ENCODE results near the gene SP1. TPM values are rescaled to one million over a fixed set of nuclear protein-coding genes. Genes with fewer than 3 reads are reported as not detected.

Gene SP1
- total and polyA plus RNA-seq, 2 experiments from 2014 or later, result 3.6 to 30.3 TPM

DNA sequence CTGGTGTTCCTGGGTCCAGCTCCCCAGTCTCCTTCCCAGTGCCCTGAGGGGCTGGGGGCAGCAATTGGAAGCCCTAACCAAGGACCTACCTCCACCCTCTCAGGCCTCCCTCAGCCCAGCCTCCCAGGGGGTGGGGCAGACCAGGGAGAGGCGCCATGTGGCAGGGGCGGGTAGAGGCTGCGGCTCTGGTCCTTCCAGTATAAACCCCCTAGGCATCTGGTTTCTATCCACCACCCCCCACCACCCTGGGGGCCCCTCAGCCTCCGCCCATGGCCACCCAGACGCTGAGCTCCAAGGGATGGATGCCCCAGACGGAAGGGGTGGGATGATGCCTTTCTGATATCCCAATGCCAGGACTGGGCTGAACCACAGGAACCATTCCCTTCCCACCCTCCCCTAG lies 41.1 kb upstream of the SP1 start:
- no peaks in the 10 kb centered on the region for H3F3A ChIP-seq (ENCODE audit: insufficient read depth)
- H3K4me2 ChIP-seq (ENCODE audit: unreplicated experiment), result no peak overlapping the region
- no peaks in the 10 kb centered on the region for H4K20me1 ChIP-seq (ENCODE audit: insufficient read depth)
- no peak for DNase-seq
- H3K36me3 ChIP-seq (ENCODE audit: low read depth), result no peaks in the 10 kb centered on the region
- no peak overlapping the region for H3K27ac ChIP-seq
- peaks cover 18% of the 10 kb centered on the region for H3K27me3 ChIP-seq (replicated peaks; ENCODE audit: insufficient read depth)
- H3K4me1 ChIP-seq (ENCODE audit: insufficient read depth), result no peaks in the 10 kb centered on the region
- H3K9ac ChIP-seq, result no peak overlapping the region
- 9 to 18% methylated on average over 5 to 6 of the region's 6 CpGs for WGBS, 2 experiments (ENCODE audit: low coverage in 1 of 2, low lambda C conversion rate in 2 of 2, missing lambda C conversion rate in 2 of 2)
- no peaks in the 10 kb centered on the region for H3K9me2 ChIP-seq (ENCODE audit: insufficient read depth)
- no peak overlapping the region for H2AFZ ChIP-seq
- no peaks in the 10 kb centered on the region for H3K79me2 ChIP-seq (ENCODE audit: insufficient read depth)
- in situ Hi-C loops (cut with MboI), result no loop called here
- H3K4me3 ChIP-seq, result no peak overlapping the region
- no peak for TF ChIP-seq EZH2 (IDR thresholded peaks at IDR 0.05; ENCODE audit: insufficient read depth, poor library complexity, severe bottlenecking)
- TF ChIP-seq EZH2phosphoT487 (IDR thresholded peaks at IDR 0.05; ENCODE audit: insufficient read depth, low read depth), result no peak
- no peaks in the 10 kb centered on the region for H3K9me3 ChIP-seq (ENCODE audit: low read depth)

DNA sequence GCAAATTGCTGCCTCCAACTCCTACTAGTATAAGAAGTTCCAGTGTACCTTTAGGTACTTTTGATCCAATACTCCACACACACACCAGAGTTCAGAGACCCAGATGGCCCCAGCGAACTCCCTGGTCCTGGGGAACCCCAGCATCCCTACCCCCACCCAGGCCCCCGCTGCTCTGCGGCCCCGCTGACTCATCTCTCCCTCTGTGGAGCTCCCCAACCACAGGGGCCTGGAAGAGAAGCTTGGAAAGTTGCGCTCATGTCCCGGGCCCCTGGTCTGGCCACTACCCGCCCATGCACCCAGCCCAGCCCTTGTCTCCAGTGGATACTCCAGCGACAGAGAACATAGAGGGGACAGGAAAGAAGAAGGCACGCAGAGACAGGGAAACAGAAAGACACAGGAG lies 39.6 kb upstream of the SP1 start:
- WGBS, 2 experiments (ENCODE audit: low coverage in 1 of 2, low lambda C conversion rate in 2 of 2, missing lambda C conversion rate in 2 of 2), result 78 to 86% methylated on average over 5 to 9 of the region's 9 CpGs
- in situ Hi-C loops (cut with MboI), result no loop called here
- H3K4me2 ChIP-seq (ENCODE audit: unreplicated experiment), result no peak overlapping the region

DNA sequence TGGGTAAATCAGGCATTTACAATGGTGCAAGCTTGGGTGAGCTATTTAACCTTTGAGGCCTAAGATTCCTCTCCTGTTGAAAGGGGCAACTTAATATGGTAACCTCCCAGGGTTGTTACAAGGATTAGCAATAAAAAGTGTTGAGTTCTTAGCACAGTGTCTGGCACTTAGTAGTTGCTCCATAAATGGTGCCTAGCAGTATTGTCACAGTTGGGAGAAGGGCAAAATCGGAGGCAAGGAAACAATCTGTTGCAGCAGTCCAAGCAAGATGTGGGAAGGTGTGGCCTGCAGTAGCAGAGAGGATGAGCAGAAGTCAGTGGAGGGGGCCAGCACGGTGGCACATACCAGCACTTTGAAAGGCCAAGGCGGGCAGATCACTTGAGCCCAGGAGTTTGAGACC lies 36.5 kb upstream of the SP1 start:
- H3K9me3 ChIP-seq (ENCODE audit: low read depth), result no peaks in the 10 kb centered on the region
- no peak for DNase-seq
- H3K27ac ChIP-seq, result no peak overlapping the region
- TF ChIP-seq EZH2 (IDR thresholded peaks at IDR 0.05; ENCODE audit: insufficient read depth, poor library complexity, severe bottlenecking) (no peak), EZH2phosphoT487 (IDR thresholded peaks at IDR 0.05; ENCODE audit: insufficient read depth, low read depth) (no peak)
- no peak overlapping the region for H3K9ac ChIP-seq
- no peak overlapping the region for H3K4me3 ChIP-seq
- 0 out of 2 replicates have a peak, but pooled peaks cover under 1% of the 10 kb centered on the region for H3K27me3 ChIP-seq (replicated peaks; ENCODE audit: insufficient read depth)
- in situ Hi-C loops (cut with MboI), result no loop called here
- H3K9me2 ChIP-seq (ENCODE audit: insufficient read depth), result no peaks in the 10 kb centered on the region
- peaks cover 14% of the 10 kb centered on the region for H3K4me1 ChIP-seq (ENCODE audit: insufficient read depth)
- no peaks in the 10 kb centered on the region for H3K36me3 ChIP-seq (ENCODE audit: low read depth)
- H3F3A ChIP-seq (ENCODE audit: insufficient read depth), result 0 out of 2 replicates have a peak, but pooled peaks cover 12% of the 10 kb centered on the region
- no peak overlapping the region for H2AFZ ChIP-seq
- H4K20me1 ChIP-seq (ENCODE audit: insufficient read depth), result no peaks in the 10 kb centered on the region
- 74% methylated on average over 3 of the region's 3 CpGs for WGBS, 2 experiments (ENCODE audit: low coverage in 1 of 2, low lambda C conversion rate in 2 of 2, missing lambda C conversion rate in 2 of 2)
- H3K79me2 ChIP-seq (ENCODE audit: insufficient read depth), result no peaks in the 10 kb centered on the region
- no peak overlapping the region for H3K4me2 ChIP-seq (ENCODE audit: unreplicated experiment)

More for the DNA sequence above, 39.6 kb upstream of the SP1 start:
- Histone ChIP-seq H3K4me1 (ENCODE audit: insufficient read depth) (peaks cover 4% of the 10 kb centered on the region), H3K9me3 (ENCODE audit: low read depth) (no peaks in the 10 kb centered on the region), H3F3A (ENCODE audit: insufficient read depth) (no peaks in the 10 kb centered on the region), H3K9me2 (ENCODE audit: insufficient read depth) (no peaks in the 10 kb centered on the region), H3K9ac (no peak overlapping the region), H3K27ac (no peak overlapping the region), H3K79me2 (ENCODE audit: insufficient read depth) (no peaks in the 10 kb centered on the region), H3K27me3 (replicated peaks; ENCODE audit: insufficient read depth) (peaks cover 18% of the 10 kb centered on the region), H3K36me3 (ENCODE audit: low read depth) (no peaks in the 10 kb centered on the region), H3K4me3 (no peak overlapping the region), H4K20me1 (ENCODE audit: insufficient read depth) (no peaks in the 10 kb centered on the region), H2AFZ (no peak overlapping the region)
- TF ChIP-seq EZH2phosphoT487 (IDR thresholded peaks at IDR 0.05; ENCODE audit: insufficient read depth, low read depth) (no peak), EZH2 (IDR thresholded peaks at IDR 0.05; ENCODE audit: insufficient read depth, poor library complexity, severe bottlenecking) (no peak)
- no peak for DNase-seq

DNA sequence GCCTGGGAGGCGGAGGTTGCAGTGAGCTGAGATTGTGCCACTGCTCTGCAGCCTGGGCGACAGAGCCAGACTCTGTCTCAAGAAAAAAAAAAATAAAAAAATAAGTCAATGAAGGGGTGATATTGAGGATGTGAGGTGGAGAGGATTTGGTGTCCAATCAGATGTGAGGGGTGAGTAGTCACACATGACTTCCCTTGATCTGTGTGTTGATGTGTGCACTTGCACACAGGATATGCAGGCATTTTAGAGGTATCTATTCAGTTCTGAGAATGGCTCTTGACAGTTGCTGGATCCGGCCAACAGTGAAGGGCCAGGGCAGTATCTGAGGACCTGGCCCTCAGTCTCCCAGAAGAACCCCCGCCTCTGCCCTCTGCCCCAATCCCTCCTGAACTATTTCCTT lies 36.0 kb upstream of the SP1 start:
- no peaks in the 10 kb centered on the region for H4K20me1 ChIP-seq (ENCODE audit: insufficient read depth)
- peaks cover 17% of the 10 kb centered on the region; the same call in 1 of the 2 replicates for H3F3A ChIP-seq (ENCODE audit: insufficient read depth)
- H3K27ac ChIP-seq, result no peak overlapping the region
- TF ChIP-seq EZH2 (IDR thresholded peaks at IDR 0.05; ENCODE audit: insufficient read depth, poor library complexity, severe bottlenecking), result no peak
- TF ChIP-seq EZH2phosphoT487 (IDR thresholded peaks at IDR 0.05; ENCODE audit: insufficient read depth, low read depth), result no peak
- no peaks in the 10 kb centered on the region for H3K36me3 ChIP-seq (ENCODE audit: low read depth)
- H3K79me2 ChIP-seq (ENCODE audit: insufficient read depth), result no peaks in the 10 kb centered on the region
- no peaks in the 10 kb centered on the region for H3K27me3 ChIP-seq (replicated peaks; ENCODE audit: insufficient read depth)
- in situ Hi-C loops (cut with MboI), result no loop called here
- no peaks in the 10 kb centered on the region for H3K9me3 ChIP-seq (ENCODE audit: low read depth)
- no peak overlapping the region for H3K4me3 ChIP-seq
- no peak overlapping the region for H3K9ac ChIP-seq
- DNase-seq, result no peak
- 89 to 96% methylated on average over 4 of the region's 4 CpGs for WGBS, 2 experiments (ENCODE audit: low coverage in 1 of 2, low lambda C conversion rate in 2 of 2, missing lambda C conversion rate in 2 of 2)
- H3K4me2 ChIP-seq (ENCODE audit: unreplicated experiment), result no peak overlapping the region
- H3K9me2 ChIP-seq (ENCODE audit: insufficient read depth), result no peaks in the 10 kb centered on the region
- H3K4me1 ChIP-seq (ENCODE audit: insufficient read depth), result peaks cover 17% of the 10 kb centered on the region
- peak overlapping the region; percentile 85; the same call in 1 of the 2 replicates for H2AFZ ChIP-seq

DNA sequence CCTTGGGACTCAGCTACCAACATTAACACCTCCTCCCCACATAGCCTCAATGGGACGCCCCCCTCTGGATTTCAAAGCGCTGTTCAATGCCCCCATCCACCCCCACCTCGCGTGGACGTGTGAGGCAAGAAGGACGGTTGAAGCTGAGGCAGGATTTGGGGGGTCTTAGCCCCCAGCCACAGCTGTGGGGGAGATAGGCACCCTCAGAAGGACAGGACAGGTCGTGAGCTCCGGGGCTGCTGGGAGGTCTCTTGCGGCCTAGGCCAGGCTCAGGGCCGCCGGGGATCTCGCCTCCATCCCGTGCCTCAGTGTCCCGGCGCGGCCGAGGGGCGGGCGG lies 35.5 kb upstream of the SP1 start:
- Histone ChIP-seq H3K27ac (no peak overlapping the region), H3K4me3 (peak overlapping the region; percentile 80), H3K36me3 (ENCODE audit: low read depth) (no peaks in the 10 kb centered on the region), H3K9me3 (ENCODE audit: low read depth) (no peaks in the 10 kb centered on the region), H3K4me1 (ENCODE audit: insufficient read depth) (peaks cover 17% of the 10 kb centered on the region), H3K79me2 (ENCODE audit: insufficient read depth) (no peaks in the 10 kb centered on the region), H3F3A (ENCODE audit: insufficient read depth) (peaks cover 19% of the 10 kb centered on the region; the same call in 1 of the 2 replicates), H2AFZ (peak overlapping the region; percentile 85), H3K9me2 (ENCODE audit: insufficient read depth) (no peaks in the 10 kb centered on the region), H3K9ac (peak overlapping the region; percentile 85), H4K20me1 (ENCODE audit: insufficient read depth) (no peaks in the 10 kb centered on the region), H3K27me3 (replicated peaks; ENCODE audit: insufficient read depth) (no peaks in the 10 kb centered on the region), H3K4me2 (ENCODE audit: unreplicated experiment) (peak overlapping the region; percentile 60)
- in situ Hi-C loops (cut with MboI), result no loop called here
- TF ChIP-seq EZH2phosphoT487 (IDR thresholded peaks at IDR 0.05; ENCODE audit: insufficient read depth, low read depth) (no peak), EZH2 (IDR thresholded peaks at IDR 0.05; ENCODE audit: insufficient read depth, poor library complexity, severe bottlenecking) (no peak)
- WGBS, 2 experiments (ENCODE audit: low coverage in 1 of 2, low lambda C conversion rate in 2 of 2, missing lambda C conversion rate in 2 of 2), result 4 to 8% methylated on average over 11 to 15 of the region's 19 CpGs
- DNase-seq, result no peak
